HG03575 (cell line): ENCODE measurements around the gene ZNF557.

Experiments used
- ATAC-seq: cut with Tn5 transposase; IDR thresholded peaks from one replicate; pipeline ENCODE4 v1.9.1; 2021; ENCODE audit not compliant: unreplicated experiment, insufficient number of reproducible peaks, low FRiP score; ENCODE audit errors: extremely low read depth

ZNF557 gene

DNA sequence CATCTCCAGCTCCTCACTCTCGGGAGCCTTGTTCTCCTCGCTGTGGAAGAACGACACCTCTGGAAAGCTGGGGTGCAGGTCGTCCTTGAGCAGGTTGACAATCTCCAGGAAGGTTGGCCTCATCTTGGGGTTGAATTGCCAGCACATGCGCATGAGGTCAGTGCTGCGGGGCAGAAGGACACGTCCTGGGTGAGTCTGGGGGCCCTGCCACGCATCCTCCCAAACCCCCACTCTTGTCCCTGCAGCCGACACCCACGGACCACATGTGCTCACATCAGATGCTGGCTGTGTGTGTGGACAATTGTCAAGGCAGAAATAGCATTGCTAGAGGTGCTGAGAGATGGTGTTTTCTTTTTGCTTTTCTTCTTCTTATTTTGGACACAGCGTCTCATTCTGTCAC lies 47.7 kb downstream of the ZNF557 start:
- no peak for ATAC-seq

DNA sequence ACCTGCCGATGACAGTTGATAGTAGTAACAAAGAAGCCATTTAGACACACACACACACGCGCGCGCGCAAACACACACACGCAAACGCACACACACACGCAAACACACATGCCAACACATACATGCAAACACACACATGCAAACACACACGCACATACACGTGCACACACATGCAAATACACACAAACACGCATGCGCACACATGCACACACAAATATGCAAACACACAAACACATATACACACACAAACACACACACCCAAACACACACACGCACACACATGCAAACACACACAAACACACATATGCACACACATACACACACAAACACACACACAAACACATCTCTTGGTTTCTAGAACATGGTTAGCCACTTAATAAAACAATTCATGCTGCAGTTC lies 50.1 kb downstream of the ZNF557 start:
- no peak for ATAC-seq

DNA sequence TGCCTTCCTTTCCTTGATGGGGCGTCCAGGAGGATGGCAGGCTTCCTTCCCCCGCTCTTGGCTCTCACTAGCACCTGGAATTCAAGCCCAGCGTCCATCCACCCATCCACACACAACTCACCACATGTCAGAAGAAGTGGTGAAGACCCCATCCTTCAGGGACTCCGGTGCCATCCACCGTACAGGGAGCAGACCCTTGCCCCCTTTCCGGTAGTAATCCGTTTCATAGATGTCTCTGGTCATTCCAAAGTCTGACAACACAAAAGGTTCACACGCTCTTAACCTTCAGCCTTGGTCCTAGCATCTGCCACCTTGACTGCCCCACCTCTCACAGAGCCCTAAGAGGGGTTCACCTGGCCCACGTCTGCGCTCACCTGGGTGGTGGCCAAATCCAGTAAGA lies 51.0 kb downstream of the ZNF557 start:
- no peak for ATAC-seq

DNA sequence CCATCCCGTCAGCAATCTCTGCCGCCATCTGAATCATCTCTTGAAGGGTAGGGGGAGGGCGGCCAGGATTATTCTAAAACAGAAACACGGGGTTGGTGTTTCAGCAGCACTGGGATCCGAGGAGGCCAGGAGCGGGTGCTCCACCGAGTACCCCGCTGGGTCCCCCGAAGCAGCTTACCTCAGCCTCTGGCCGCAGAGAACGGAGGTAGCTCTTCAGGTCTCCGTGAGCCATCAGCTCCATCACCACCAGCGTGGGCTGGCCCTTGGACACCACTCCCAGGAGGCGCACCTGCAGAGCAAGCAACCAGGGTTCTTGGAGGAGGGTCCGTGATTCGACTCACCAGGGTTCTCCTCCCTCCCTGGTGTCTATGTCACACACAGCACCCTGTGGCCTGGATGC lies 53.2 kb downstream of the ZNF557 start:
- ATAC-seq = no peak

DNA sequence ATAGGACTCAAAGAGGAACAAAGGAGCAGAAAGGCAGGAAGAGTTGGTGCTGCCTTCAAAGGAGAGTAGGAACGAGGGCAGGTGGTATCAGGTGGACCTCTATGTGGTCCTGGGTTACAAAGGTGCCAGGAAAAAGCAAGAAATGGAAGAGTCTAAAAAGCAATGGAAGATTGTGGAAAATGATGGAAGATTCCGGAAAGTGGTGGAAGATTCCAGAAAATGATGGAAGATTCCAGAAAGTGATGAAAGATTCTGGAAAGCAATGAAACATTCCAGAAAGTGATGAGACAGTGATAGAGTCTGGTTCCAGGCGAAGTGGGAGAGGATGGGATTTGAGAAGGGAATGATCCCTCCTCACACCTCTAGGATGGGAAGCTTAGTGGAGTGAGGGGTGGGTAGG lies 55.3 kb downstream of the ZNF557 start:
- ATAC-seq = no peak

DNA sequence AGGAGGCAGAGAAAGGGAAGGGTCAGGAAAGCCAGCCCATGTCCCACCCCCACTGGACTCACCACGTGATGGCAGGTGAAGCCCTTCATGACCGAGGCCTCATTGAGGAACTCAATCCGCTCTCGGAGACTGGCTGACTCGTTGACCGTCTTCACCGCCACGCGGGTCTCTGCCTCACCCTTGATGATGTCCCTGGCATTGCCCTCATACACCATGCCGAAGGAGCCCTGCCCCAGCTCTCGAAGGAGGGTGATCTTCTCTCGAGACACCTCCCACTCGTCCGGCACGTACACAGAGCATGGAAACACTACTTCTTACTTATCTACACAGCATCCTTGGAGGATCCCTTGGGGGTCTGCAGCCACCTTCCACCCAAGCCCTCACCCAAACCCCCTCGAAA lies 55.7 kb downstream of the ZNF557 start:
- no peak for ATAC-seq

DNA sequence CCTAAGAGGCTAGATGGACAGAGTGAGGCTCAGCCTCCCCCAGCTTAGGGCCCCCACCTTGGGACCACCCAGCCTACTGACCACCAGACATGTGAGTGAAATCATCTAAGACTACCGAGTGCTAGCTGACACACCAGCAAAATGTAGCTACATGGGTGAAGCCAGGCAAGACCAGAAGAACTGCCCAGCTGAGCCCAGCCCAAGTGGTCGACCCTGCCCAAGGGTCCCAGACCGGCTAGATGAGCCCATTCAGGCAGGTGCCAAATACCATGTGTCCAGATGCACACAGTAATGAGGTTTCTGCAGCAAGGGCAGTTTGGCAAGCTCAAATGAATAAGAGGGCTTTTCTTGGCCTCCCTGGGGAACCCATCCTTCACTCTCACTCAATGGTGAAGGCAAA lies 56.6 kb downstream of the ZNF557 start:
- ATAC-seq = no peak

DNA sequence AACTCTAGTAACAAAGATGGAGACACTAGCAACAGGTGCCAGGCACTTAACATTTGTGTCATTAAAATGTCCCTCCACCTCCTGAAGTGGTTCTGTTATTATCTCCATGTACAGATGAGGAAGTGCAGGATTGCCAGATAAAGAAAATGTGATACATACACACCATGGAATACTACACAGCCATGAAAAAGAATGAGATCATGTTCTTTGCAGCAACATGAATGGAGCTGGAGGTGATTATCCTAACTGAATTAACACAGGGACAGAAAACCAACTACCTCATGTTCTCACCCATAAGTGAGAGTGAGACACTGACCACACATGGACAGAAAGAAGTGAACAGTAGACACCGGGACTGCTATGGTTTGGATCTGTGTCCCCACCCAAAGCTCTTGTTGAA lies 60.5 kb downstream of the ZNF557 start:
- ATAC-seq = no peak

DNA sequence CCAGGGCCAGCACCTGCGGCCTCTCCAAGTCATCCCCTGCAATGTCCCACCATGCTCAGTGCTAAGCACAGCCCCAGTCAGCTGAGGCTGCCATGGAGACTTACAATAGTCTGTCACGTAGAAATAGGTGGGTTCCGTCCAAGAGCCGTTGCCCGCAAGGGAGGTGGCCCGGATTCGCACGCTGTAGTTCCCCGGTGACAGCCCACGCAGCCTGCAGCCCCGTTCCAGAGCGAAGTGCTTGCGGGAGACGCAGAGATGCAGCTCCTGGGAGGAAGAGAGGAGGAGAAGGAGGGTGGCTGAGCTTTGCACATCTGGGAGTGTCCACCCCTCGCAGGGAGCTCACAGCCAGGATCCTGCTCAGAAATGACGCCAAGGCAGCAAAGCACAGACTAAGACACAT lies 62.6 kb downstream of the ZNF557 start:
- no peak for ATAC-seq

DNA sequence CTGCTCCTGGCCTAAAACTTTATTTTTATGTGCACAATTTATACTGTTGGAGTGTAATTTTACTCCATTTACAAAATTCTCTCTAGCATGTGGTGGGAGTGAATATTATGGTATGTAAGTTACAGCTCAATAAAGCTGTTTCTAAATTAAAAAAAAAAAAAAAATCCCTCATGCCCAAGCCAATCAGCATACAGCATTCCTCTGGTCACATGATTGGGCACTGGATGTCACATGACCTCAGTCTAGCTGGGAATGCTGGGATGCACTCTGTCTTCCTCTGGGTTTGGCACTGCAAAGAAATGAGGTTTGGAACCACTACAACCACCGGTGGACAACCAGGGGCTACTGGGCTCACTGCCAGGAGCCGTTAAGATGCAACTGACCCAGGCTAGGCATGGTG lies 67.6 kb downstream of the ZNF557 start:
- ATAC-seq = no peak
